Fibroblast of pulmonary artery (primary cell): ENCODE measurements around the gene NEDD9.
A peak's percentile ranks its signal among the peaks of the same experiment; 100 is the strongest.

ENCODE experiments used
- DNase-seq: peaks from one replicate; pipeline ENCODE4 v3.0.0-alpha.2; 2010; ENCODE audit warnings: low read depth
- H3K4me3 ChIP-seq: replicated peaks from 2 replicates; pipeline ENCODE4 v1.5.1; 2011; ENCODE audit warnings: low read depth, mild to moderate bottlenecking, control low read depth, low read length, moderate library complexity
- CTCF ChIP-seq: IDR thresholded peaks from 2 replicates; pipeline ENCODE4 v1.5.1; 2011; ENCODE audit warnings: mild to moderate bottlenecking, control low read depth, low read length, inconsistent platforms; ENCODE audit errors: missing control alignments

NEDD9 gene

DNA sequence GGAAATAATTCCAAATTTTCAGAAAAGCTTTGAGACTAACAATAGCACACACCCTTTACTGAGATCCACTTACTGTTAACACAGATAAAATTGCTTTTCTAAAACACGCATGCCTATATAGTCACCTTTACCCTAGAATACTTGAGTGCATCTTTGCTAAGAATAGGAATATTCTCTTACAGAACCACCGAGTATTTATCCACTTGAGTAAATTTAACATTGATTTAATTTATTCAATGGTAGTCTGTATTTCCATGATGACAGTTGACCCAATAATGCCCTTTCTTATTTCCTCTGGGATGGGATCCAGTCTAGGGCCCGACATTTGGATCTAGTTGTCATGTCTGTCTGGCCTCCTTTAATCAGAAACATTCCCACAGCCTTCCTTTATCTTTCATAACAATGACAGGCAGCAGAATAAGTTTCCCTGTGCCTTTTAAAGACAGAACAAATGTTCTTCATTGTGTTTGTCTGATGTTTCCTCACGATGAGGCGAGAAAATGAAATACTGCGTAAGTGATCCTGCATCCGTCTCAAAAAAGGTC lies 64.3 kb downstream of the NEDD9 start:
- TF ChIP-seq CTCF = no peak
- no peak overlapping the region for H3K4me3 ChIP-seq
- DNase-seq = peak; percentile 12

GRCh38 chr6:11166948-11167347 lies 65.5 kb downstream of the NEDD9 start:
- TF ChIP-seq CTCF = no peak
- H3K4me3 ChIP-seq = no peak overlapping the region
- no peak for DNase-seq

GRCh38 chr6:11164717-11165646 lies 67.5 kb downstream of the NEDD9 start:
- DNase-seq = no peak
- H3K4me3 ChIP-seq = no peak overlapping the region
- no peak for TF ChIP-seq CTCF

- TF ChIP-seq CTCF = no peak
- H3K4me3 ChIP-seq = no peak overlapping the region
- DNase-seq = no peak
These were observed 68.5 kb downstream of the NEDD9 start for GRCh38 chr6:11163932-11164331.

- H3K4me3 ChIP-seq = no peak overlapping the region
- no peak for TF ChIP-seq CTCF
- DNase-seq = no peak
These were observed 70.2 kb downstream of the NEDD9 start for GRCh38 chr6:11162262-11162661.

DNA sequence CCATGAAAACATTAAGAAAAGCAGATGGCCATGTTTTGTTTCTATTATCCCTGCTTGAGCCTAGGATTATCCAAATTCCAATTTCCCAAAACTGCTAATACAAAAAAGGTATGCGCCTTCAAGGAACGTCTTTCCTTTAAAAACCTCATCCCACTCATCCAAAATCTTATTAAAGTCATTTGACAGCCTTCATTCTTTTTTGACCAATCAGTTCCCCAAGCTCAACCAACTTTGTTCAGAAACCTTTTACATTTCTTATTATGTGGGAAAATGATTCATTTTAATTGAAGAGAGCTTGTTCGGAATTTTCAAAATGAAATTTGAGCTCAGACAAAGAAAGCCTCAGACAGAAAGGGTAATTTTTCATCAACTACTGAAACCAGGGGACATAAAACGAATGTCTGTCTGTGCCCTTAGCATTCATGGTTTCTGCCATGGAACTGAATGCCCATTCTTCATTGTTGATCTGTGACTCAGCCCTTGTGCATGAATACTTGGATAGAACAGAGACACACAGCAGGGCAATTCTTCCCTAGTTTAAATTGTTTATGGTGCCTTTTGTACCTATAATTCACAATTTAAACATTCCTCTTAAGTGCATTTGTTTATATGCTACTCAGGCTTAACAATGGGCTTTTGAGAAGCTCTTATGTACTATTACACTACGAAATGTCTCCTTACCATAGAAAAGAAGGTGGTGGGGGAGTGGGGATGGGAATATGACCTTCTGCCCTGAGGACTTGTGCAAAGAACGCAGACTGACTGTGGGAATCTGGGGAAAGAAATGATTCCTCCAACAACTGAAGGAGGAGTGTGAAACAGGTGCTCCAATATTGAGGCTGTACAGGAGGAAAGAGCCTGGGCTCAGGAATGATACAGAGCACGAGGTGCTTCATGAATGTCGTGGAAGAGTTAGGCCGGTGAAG lies 71.2 kb downstream of the NEDD9 start:
- no peak for TF ChIP-seq CTCF
- H3K4me3 ChIP-seq = no peak overlapping the region
- DNase-seq = peak; percentile 32
